ENCODE results near the gene MICB.

MICB gene

DNA sequence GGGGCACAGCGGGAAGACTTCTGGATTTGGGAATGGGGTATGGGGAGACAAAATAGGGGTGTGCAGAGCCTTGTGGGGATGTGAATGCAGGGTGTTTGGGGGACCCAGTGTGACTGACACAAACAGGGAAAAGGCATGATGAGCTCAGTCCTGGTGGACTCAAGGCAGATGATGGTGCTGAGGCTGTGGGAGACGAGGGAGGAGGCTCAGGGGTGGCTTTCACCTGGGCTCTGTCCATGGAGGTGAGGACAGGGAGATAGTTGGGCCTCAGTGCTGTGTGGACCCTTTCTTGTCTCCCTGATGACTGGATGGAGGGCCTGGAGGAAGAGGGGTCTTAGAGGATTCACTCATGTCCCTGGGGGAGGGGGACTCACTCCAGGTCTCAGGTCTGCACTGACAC, 26.2 kb upstream of the MICB start:
- no peaks in the 10 kb centered on the region for H3K9me3 ChIP-seq (ENCODE audit: low read depth, low read length)
- no peak for DNase-seq (ENCODE audit: low read depth, low spot score)
- no peak for TF ChIP-seq POLR2AphosphoS5 (IDR thresholded peaks at IDR 0.05; ENCODE audit: borderline replicate concordance, low read depth, low read length)
- no peak for TF ChIP-seq EZH2 (IDR thresholded peaks at IDR 0.05)
- no peak for TF ChIP-seq FOXP2 (optimal IDR thresholded peaks at IDR 0.05; ENCODE audit: control extremely low read depth, extremely low read length, insufficient read depth)
- no peak overlapping the region for H3K27ac ChIP-seq
- H3K9ac ChIP-seq (ENCODE audit: insufficient read length), result no peak overlapping the region
- H3K4me3 ChIP-seq, result no peak overlapping the region
- no peaks in the 10 kb centered on the region for H3K36me3 ChIP-seq (ENCODE audit: insufficient read depth, low read length)

DNA sequence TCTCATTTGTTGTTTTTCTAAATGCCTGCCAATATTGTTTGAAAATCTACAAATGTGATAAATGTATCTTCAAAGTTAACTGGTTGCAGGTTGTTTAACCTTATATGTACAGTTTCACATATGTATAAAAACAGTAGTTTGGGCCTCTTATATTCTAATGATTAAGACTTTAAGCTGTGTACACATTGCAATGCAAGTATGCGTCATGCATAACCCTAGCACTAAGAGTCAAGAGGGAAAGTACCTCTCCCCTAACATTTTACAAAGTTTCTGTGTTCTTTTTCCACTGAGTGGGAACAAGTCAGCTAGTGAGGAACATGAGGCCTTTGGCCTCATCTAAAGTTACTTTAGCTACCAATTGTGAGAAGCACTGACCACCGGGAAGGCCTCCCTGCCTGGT, 25.7 kb upstream of the MICB start:
- TF ChIP-seq FOXP2 (optimal IDR thresholded peaks at IDR 0.05; ENCODE audit: control extremely low read depth, extremely low read length, insufficient read depth), result no peak
- TF ChIP-seq EZH2 (IDR thresholded peaks at IDR 0.05), result no peak
- TF ChIP-seq POLR2AphosphoS5 (IDR thresholded peaks at IDR 0.05; ENCODE audit: borderline replicate concordance, low read depth, low read length), result no peak
- DNase-seq (ENCODE audit: low read depth, low spot score), result no peak
- Histone ChIP-seq H3K9ac (ENCODE audit: insufficient read length) (no peak overlapping the region), H3K27ac (no peak overlapping the region), H3K4me3 (no peak overlapping the region), H3K9me3 (ENCODE audit: low read depth, low read length) (no peaks in the 10 kb centered on the region), H3K36me3 (ENCODE audit: insufficient read depth, low read length) (no peaks in the 10 kb centered on the region)

DNA sequence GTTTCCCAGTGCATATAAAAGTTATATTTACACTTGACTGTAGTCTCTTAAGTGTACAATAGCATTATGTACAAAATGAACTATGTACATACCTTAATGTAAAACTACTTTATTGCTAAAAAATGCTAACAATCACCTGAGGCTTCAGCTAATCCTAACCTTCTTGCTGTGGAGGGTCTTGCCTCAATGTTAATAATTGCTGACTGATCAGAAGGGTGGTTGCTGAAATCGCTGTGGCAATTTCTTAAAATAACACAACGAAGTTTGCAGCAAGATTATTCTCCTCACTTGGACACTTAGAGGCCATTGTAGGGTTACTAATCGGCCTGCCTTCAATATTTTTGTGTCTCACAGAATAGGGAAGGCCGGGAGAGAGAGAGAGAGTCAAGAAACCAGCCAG, 24.7 kb upstream of the MICB start:
- TF ChIP-seq EZH2 (IDR thresholded peaks at IDR 0.05) (no peak), POLR2AphosphoS5 (IDR thresholded peaks at IDR 0.05; ENCODE audit: borderline replicate concordance, low read depth, low read length) (no peak), FOXP2 (optimal IDR thresholded peaks at IDR 0.05; ENCODE audit: control extremely low read depth, extremely low read length, insufficient read depth) (no peak)
- Histone ChIP-seq H3K27ac (no peak overlapping the region), H3K9me3 (ENCODE audit: low read depth, low read length) (no peaks in the 10 kb centered on the region), H3K36me3 (ENCODE audit: insufficient read depth, low read length) (no peaks in the 10 kb centered on the region), H3K9ac (ENCODE audit: insufficient read length) (no peak overlapping the region), H3K4me3 (no peak overlapping the region)
- no peak for DNase-seq (ENCODE audit: low read depth, low spot score)

DNA sequence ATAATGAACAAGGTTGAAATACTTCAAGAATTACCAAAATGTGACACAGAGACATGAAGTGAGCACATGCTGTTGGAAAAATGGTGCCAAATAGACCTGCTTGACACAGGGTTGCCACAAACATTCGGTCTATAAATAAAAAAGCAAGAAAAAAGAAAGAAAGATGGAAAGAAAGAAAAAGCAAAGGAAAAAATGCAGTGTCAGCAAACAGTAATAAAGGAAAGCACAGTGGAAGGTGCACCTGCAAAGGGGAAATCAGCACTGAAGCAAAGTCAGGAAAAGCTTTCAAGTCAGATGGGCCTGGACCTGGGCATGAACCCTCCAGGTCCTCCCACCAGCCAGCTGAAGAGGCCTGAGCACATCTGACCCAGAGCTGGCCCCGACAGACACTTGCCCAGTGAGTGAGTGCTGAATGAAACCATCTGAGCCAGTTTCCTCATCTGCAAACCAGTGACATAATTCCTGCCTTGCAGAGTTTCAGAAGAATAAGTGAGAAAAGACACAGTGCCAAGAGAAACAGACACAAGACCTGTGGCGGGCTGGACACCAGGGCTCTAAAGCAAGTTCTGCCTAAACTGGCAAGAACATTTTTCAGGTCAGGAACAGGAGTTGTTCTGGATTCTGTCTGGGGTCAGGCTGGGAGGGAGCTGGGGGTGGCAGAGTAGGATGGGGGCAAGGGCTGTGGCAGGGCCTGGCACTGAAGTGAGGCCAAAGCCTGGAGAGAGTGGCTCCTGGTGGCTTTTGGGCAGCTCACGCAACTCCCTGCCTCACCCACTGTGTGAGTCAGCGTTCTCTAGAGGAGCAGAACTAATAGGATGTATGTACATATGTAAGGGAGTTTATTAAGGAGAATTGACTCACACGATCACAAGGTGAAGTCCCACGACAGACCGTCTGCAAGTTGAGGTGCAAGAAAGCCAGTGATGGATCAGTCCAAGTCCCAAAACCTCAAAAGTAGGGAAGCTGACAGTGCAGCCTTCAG, 23.9 kb upstream of the MICB start:
- Histone ChIP-seq H3K9ac (ENCODE audit: insufficient read length) (no peak overlapping the region), H3K9me3 (ENCODE audit: low read depth, low read length) (no peaks in the 10 kb centered on the region), H3K36me3 (ENCODE audit: insufficient read depth, low read length) (no peaks in the 10 kb centered on the region), H3K4me3 (no peak overlapping the region), H3K27ac (no peak overlapping the region)
- TF ChIP-seq POLR2AphosphoS5 (IDR thresholded peaks at IDR 0.05; ENCODE audit: borderline replicate concordance, low read depth, low read length), result no peak
- no peak for TF ChIP-seq EZH2 (IDR thresholded peaks at IDR 0.05)
- TF ChIP-seq FOXP2 (optimal IDR thresholded peaks at IDR 0.05; ENCODE audit: control extremely low read depth, extremely low read length, insufficient read depth), result no peak
- no peak for DNase-seq (ENCODE audit: low read depth, low spot score)

DNA sequence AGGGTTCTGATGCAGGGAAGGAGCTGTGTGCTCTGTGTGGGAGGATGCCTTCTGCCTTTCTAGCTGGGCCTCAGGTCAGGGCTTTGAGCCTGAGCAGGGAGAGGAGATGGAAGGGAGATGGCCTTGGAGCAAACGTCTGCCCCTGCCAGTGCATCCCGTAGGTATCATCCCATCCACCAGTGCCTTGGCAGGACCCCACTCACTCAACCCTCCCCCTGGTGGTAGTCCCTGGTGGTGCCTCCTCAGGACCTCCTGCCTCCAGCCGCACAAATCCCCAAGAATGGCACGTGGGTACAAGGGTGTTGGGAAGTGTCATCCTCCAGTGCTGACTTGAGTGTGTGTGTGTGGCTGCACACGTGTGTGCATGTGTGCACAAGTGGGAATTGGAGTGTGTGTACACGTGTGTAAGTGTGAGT, 23.1 kb upstream of the MICB start:
- TF ChIP-seq FOXP2 (optimal IDR thresholded peaks at IDR 0.05; ENCODE audit: control extremely low read depth, extremely low read length, insufficient read depth), result no peak
- no peak for DNase-seq (ENCODE audit: low read depth, low spot score)
- H3K27ac ChIP-seq, result no peak overlapping the region
- H3K4me3 ChIP-seq, result no peak overlapping the region
- no peaks in the 10 kb centered on the region for H3K9me3 ChIP-seq (ENCODE audit: low read depth, low read length)
- no peaks in the 10 kb centered on the region for H3K36me3 ChIP-seq (ENCODE audit: insufficient read depth, low read length)
- H3K9ac ChIP-seq (ENCODE audit: insufficient read length), result no peak overlapping the region

DNA sequence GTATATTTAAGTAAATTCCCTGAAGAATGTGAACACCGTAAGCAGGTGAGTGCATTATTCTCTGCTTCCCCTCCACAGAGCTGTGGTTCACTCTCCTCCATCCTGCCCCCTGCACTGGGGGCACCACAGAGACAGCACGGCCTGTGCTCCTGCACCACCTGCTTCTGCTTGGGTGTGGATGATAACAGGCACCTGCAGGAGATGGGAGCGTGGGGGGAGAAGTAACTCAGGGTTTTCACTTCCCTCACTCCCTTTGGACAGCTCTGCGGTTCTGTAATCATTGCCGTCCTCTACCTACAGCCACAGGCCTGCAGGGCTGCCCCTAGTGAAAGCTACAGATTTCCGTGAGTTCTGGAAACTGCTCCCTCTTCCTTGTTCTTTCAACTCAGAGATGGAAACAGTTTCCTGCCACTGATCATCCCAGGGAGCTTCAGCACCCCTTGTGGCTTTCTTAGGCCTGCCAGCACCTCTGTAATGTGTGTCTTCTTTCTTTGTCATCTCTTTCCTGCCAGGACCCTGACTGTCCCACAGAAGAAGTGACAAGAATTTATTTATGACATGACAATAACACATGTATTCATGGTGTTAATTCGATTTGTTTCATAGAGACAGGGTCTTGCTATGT, 21.3 kb upstream of the MICB start:
- DNase-seq (ENCODE audit: low read depth, low spot score), result no peak
- Histone ChIP-seq H3K9me3 (ENCODE audit: low read depth, low read length) (no peaks in the 10 kb centered on the region), H3K27ac (no peak overlapping the region), H3K36me3 (ENCODE audit: insufficient read depth, low read length) (no peaks in the 10 kb centered on the region), H3K4me3 (no peak overlapping the region), H3K9ac (ENCODE audit: insufficient read length) (no peak overlapping the region)
- TF ChIP-seq FOXP2 (optimal IDR thresholded peaks at IDR 0.05; ENCODE audit: control extremely low read depth, extremely low read length, insufficient read depth) (no peak), POLR2AphosphoS5 (IDR thresholded peaks at IDR 0.05; ENCODE audit: borderline replicate concordance, low read depth, low read length) (no peak), EZH2 (IDR thresholded peaks at IDR 0.05) (no peak)

DNA sequence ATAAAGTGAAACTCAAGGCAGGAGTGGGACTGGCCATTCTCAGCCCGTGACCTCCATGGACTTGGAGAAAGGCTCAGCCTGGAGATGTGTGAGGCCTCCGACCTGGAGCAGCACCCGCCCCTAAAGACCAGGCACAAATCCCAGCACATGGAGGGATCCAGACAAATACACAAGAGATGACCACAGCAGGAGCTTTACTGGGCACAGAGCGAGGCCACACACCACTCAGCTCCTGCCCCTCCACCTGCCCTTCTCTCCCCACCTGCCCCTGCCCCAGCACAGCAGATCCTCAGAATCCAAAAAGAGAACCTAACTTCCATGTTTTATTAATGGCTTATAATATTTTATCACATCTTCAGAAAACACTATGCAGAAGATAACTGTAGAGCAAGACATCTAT, 20.4 kb upstream of the MICB start:
- H3K9me3 ChIP-seq (ENCODE audit: low read depth, low read length), result no peaks in the 10 kb centered on the region
- no peak overlapping the region for H3K27ac ChIP-seq
- no peak overlapping the region for H3K4me3 ChIP-seq
- no peak overlapping the region for H3K9ac ChIP-seq (ENCODE audit: insufficient read length)
- TF ChIP-seq FOXP2 (optimal IDR thresholded peaks at IDR 0.05; ENCODE audit: control extremely low read depth, extremely low read length, insufficient read depth), result no peak
- no peak for TF ChIP-seq POLR2AphosphoS5 (IDR thresholded peaks at IDR 0.05; ENCODE audit: borderline replicate concordance, low read depth, low read length)
- no peak for TF ChIP-seq EZH2 (IDR thresholded peaks at IDR 0.05)
- DNase-seq (ENCODE audit: low read depth, low spot score), result no peak
- H3K36me3 ChIP-seq (ENCODE audit: insufficient read depth, low read length), result no peaks in the 10 kb centered on the region

DNA sequence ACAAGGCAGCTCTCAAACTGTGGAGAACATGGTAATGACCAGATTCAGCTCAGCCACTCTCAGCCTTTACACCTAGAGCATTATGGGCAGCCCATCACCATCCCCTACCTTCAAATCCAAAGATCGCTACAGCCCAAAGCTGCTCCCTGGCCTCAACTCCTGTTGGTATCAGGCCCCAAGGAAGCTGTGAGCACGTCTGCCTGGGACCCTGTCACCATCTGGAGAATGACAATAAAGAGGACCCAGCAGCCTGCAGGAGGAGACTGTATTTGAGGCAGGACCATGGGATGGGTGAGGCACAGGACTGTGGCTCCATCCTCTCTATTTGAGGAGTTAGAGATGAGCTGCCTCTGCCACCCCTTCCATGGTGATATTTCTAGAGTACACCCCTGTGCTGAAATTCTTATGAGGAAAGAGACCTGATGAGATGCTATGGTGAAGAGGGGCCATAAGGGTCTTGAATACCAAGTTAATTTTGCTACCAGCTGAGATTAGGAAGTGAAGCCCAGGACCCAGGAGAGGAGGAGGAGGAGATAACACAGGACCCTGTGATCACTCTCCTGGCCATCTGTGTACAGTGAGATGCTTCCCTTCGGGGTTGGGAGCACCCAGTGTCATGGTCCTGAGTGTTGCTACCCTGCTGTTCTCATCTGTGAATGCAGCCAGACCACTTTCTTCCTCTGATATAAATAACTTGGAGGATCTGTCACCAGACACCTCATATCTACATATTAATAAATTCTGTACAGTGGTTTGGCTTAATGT, 19.6 kb upstream of the MICB start:
- H3K36me3 ChIP-seq (ENCODE audit: insufficient read depth, low read length), result no peaks in the 10 kb centered on the region
- no peak overlapping the region for H3K9ac ChIP-seq (ENCODE audit: insufficient read length)
- H3K4me3 ChIP-seq, result no peak overlapping the region
- TF ChIP-seq FOXP2 (optimal IDR thresholded peaks at IDR 0.05; ENCODE audit: control extremely low read depth, extremely low read length, insufficient read depth) (no peak), POLR2AphosphoS5 (IDR thresholded peaks at IDR 0.05; ENCODE audit: borderline replicate concordance, low read depth, low read length) (no peak), EZH2 (IDR thresholded peaks at IDR 0.05) (no peak)
- no peak overlapping the region for H3K27ac ChIP-seq
- DNase-seq (ENCODE audit: low read depth, low spot score), result no peak
- no peaks in the 10 kb centered on the region for H3K9me3 ChIP-seq (ENCODE audit: low read depth, low read length)
